Omental fat pad (tissue), 4 donors: ENCODE measurements around the gene SARDH. TPM values are rescaled to one million over a fixed set of nuclear protein-coding genes. Genes with fewer than 3 reads are reported as not detected.

Experiments used
- ATAC-seq: fragments of 150-250 bp; one replicate; pipeline ENCODE4 v1.9.1; 2016; ENCODE audit warnings: mild to moderate bottlenecking, moderate library complexity; ENCODE audit not compliant: low FRiP score
- DNase-seq: peaks from one replicate; pipeline ENCODE4 v3.0.0-alpha.2; 2019; ENCODE audit warnings: low spot score
- total RNA-seq, 4 donors: library from RNA; depleted of rRNA; stranded (reverse); fragments of >200 nt; gene quantifications; one replicate each; pipeline ENCODE4 v1.1.0, GENCODE V29; 2016
- TF ChIP-seq, protein P1 (sequence below), 3 donors: fragments of 450-650 bp; IDR thresholded peaks; one replicate each; pipeline ENCODE4 v1.5.1; 2016 to 2017; ENCODE audit warnings: antibody characterized with exemption in 3 of 3, mild to moderate bottlenecking in 3 of 3, moderate library complexity in 2 of 3

The SARDH gene
- total RNA-seq, 4 donors from 2014 or later, result 0.56 to 6.9 (median 1.8) TPM

GRCh38 chr9:133650026-133650425 lies 88.1 kb downstream of the SARDH start:
- no peak for ATAC-seq
- no peak for DNase-seq
- TF ChIP-seq, protein P1, sequence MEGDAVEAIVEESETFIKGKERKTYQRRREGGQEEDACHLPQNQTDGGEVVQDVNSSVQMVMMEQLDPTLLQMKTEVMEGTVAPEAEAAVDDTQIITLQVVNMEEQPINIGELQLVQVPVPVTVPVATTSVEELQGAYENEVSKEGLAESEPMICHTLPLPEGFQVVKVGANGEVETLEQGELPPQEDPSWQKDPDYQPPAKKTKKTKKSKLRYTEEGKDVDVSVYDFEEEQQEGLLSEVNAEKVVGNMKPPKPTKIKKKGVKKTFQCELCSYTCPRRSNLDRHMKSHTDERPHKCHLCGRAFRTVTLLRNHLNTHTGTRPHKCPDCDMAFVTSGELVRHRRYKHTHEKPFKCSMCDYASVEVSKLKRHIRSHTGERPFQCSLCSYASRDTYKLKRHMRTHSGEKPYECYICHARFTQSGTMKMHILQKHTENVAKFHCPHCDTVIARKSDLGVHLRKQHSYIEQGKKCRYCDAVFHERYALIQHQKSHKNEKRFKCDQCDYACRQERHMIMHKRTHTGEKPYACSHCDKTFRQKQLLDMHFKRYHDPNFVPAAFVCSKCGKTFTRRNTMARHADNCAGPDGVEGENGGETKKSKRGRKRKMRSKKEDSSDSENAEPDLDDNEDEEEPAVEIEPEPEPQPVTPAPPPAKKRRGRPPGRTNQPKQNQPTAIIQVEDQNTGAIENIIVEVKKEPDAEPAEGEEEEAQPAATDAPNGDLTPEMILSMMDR (IDR thresholded peaks at IDR 0.05), result no peak

DNA sequence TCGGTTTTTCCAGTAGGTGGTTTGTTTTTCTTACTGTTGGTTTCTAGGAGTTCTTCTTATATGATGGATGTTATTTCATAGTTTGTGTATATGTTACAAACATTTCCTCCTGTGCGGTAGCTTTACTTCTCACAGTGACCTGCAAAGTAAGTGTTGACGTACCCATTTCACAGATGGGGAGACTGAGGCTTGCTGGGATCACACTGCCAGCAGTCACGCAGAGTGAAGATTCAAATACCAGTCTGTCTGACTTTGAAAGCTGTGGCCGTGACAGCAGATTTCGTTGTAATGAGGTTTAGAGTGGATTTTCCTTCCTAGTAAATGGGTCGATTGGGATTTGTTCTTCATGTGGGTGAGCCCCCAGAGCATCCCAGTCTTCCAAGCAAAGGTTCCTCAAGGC lies 89.0 kb downstream of the SARDH start:
- DNase-seq (no peak), ATAC-seq (no peak)
- TF ChIP-seq, protein P1 (IDR thresholded peaks at IDR 0.05), result no peak

DNA sequence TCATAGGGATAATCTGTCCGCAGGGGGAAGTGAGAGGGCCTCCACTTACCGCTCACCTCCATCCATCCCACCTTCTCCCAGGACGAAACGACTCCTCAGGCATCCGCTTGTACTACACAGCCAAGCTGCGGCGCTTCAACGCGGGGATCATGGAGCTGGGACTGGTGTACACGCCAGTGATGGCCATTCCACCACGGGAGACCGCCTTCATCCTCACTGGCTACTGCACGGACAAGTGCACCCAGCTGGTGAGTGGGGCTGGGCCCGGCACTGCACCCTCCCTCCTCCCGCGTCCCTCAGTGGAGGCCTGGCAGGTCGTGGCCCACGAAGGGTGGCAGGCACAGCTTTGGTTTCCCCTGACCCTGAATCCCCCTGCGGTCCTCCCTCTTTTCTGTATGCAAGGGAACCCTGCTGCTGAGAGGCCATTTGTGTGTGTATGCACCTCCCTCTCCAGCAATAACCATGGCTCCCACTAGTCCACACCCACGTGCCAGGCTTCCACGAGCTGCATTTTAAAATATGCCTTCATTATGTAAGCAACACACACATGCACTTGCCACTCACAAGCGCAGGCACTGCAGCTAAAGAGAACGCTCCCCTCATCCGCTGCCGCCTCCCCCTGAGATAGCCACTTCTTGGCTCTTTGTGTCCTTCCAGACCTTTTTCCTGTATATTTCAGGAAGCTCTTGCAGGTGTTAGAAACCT lies 90.2 kb downstream of the SARDH start:
- ATAC-seq (no peak), DNase-seq (no peak)
- TF ChIP-seq, protein P1 (IDR thresholded peaks at IDR 0.05), result no peak

DNA sequence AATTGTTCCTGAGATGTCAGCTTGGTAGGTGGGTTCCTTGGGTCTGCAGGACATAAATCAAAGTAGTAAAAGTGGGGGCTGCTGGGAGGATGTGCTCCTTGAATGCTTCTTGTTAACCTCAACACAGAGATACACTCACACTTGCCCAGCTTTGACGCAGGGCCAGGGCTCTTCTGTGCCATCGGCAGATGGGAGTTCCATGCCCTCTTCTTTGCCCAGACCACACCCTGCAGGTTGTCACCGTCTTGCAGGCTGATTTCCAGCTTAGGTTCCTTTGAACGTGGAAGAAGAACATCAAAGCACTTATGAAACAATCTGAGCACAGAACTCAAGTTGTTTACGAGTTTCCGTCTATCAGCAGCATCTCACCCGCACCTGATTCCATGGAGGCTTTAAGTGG lies 91.0 kb downstream of the SARDH start:
- DNase-seq, result no peak
- ATAC-seq, result no peak
- TF ChIP-seq, protein P1 (IDR thresholded peaks at IDR 0.05), result no peak

- TF ChIP-seq, protein P1 (IDR thresholded peaks at IDR 0.05), result no peak
- DNase-seq, result no peak
- ATAC-seq, result no peak
Measured at GRCh38 chr9:133645021-133645765, 93.0 kb downstream of the SARDH start.

- no peak for DNase-seq
- ATAC-seq, result no peak
- TF ChIP-seq, protein P1 (IDR thresholded peaks at IDR 0.05), result no peak
Measured at GRCh38 chr9:133643978-133644760, 94.0 kb downstream of the SARDH start.
